GM18502 (cell line): ENCODE data around the gene SLC2A1.

ENCODE experiments used
- ATAC-seq: cut with Tn5 transposase; IDR thresholded peaks from one replicate; pipeline ENCODE4 v1.9.1; 2021; ENCODE audit warnings: mild to moderate bottlenecking; ENCODE audit not compliant: unreplicated experiment, poor library complexity

The SLC2A1 gene

DNA sequence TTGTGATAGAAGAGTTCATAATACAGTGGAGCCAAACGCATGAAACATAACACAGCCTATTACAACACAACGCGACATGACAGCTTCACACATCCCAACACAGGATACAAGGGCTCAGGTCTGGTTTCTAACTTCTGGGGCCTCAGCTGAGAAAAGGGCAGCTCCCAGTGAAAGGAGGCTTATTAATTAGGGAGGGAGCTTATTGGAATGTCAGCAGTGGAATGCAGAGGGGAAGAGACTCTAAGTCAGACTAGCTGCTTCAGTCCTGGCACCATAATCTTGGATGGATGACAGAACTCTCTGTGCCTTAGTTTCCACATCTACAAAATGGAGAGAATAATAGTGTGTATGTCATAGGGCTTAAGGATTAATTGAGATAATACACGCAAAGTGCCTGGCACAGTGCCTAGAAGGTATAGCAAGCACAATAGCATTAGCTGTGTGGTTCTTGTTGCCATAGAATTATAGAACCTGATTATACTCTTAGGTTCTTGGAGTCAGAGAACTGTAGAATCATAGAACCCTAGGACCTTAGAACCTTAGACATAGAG is 22.7 kb upstream of the SLC2A1 start:
- ATAC-seq = no peak

DNA sequence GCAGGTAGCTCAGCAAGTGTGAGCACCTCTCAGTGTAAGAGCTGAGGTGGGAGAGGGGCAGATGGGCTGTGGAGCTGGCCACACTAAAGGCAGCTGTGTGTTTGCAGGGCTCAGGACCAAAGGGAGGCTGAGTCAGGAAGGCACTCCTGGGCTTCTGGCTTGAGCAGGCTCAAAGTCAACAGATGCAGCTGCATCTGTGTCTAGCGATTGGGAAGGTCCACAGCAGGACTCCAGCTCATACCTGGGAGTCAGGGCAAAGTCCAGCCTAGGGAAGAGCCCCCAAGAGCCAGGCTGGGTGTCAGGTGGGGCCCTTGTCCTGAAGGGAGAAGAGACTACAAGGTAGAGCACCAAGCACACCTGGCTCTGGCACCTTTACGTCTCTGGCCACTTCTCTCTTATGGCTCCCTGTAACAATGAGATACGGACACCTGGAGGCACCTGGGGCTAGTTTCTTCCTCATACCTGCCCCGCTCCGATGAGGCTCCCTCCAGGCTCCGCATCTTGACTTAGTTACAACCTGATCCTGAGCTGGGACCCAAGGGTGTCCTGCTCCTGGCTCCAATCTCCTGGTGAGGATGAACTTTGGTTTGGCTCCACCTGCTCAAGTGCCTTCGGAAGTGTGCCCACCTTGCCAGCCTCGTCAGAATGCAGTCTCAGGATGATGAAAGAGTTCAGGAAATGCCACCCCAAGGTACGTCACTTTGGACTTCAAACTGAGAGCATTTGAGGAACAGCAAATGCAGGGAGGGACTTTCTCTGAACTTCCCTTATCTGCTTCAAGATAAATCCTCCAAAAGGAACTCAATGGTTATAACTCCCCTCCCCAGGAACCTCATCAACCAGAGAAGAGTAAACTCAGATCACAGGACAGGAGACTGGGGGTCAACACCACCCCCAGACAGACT is 21.5 kb upstream of the SLC2A1 start:
- no peak for ATAC-seq

DNA sequence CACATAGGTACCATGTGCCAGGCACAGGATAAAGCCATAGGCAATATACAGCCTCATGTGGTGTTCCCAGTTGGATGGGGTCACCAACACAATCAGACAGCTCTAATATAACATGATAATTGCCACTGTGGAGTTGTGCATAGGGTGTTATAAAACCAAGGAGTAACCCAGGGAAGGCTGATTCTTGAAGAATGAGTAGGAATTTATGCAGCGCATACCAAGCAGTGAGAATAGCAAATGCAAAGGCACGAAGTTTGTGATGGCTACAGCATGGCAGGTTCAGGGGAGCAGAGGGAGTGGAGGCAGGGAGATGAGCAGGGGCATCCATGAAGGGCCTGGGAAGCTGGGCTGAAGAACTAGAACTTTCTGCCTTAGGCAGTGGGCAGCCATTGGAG is 20.4 kb upstream of the SLC2A1 start:
- ATAC-seq = no peak

GRCh38 chr1:42978317-42979035 is 19.8 kb upstream of the SLC2A1 start:
- no peak for ATAC-seq

DNA sequence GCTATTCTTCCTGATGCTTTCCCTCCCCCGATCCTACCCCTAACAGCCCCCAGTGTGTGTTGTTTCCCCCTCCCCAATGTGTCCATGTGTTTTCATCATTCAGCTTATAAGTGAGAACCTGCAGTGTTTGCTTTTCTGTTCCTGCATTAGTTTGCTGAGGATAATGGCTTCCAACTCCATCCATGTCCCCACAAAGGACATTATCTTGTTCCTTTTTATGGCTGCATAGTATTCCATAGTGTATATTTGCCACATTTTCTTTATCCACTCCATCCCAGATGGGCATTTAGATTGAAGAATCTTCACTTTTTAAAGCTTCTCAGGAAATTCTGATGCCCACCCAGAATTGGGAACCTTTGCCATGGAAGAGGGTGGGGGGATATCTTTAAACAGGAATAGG is 19.0 kb upstream of the SLC2A1 start:
- ATAC-seq = no peak

- ATAC-seq = no peak
Observed at GRCh38 chr1:42975561-42976225, 17.0 kb upstream of the SLC2A1 start.

DNA sequence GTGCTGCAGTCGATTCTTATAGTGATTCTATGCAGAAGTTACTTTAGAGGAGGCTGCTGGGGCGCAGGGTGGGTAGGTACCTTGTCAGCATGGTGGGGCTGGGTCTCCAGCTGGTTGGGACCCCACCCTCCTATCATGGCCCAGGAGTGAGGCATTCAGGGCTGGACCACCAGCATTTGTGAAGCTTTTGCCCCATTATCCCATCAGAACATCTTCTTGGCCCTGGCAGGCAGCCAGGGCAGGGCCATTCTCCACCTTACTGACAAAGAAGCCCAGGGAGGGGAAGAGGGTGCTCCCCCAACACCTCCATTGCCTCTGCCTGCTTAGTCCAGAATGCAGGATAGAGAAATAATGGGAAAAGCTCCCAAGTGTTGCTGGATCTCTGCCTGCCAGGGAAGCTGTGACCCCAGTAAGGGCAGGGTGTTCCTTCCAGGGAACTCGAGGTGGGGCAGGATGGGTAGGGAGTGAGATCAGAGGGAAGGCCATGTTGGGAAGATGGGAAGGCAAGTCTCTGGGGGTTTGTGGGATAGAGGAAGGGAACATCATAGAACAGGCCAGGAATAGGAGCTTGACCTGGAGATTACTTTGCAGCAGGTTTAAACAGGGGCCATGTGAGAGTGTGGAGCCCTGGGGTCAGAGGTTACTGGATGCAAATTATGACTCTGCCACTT is 16.2 kb upstream of the SLC2A1 start:
- no peak for ATAC-seq

DNA sequence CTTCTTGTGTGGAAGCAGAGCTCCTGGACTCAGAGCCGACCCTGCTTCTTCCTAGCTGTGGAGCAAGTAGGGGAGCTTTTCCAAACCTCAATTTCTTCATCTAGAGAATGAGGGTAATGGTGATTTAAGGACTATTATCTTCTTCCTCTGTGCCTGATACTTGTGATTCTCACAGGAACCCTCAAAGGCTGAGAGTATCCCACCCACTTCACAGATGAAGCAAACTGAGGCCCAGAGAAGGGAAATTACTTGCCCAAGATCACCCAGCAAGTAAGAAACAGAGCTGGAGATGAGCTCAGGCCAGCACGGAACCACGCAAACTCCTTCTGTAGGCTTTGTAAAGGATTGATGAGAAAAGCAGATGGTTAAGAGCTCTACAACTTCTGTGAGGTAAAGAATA is 15.1 kb upstream of the SLC2A1 start:
- ATAC-seq = no peak

DNA sequence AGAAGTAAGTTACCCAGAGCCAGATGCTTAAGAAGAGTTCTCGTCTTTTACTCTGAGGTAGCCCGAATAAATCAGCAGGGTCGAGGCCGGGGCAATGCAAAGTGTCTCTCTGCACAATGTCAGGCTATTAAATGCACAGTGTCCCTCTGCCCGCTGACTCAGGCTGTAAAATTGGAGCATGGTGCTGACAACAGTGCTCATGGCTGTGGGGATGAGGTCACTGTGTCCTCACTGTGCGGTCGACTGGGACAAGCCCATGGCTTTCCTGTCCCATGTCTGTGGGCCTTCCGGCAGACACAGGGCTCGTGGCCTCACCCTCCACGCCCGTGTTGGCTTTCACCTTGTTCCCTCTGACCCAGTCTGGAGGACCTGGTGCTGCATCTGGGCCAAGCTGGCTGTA is 14.6 kb upstream of the SLC2A1 start:
- ATAC-seq = no peak

DNA sequence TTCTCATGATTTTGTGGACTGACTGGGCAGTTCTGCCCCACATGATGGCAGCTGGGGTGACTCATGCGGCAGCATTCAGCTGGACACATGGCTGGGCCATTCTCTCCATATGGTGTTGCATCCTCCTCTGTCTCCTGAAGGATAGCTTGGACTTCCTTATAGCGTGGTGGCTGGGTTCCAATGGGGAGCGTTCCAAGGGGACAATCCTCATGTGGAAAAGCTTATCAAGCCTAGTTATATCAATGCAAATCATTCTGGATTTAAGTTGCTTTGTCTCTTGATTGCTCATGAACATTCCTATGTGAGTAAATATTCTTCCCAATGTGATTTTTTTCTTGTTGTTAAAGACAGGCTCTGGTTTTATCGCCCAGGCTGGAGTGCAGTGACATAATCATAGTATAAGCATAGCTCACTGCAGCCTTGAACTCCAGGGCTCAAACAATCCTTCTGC is 13.2 kb upstream of the SLC2A1 start:
- no peak for ATAC-seq

GRCh38 chr1:42970143-42970542 is 11.5 kb upstream of the SLC2A1 start:
- no peak for ATAC-seq

DNA sequence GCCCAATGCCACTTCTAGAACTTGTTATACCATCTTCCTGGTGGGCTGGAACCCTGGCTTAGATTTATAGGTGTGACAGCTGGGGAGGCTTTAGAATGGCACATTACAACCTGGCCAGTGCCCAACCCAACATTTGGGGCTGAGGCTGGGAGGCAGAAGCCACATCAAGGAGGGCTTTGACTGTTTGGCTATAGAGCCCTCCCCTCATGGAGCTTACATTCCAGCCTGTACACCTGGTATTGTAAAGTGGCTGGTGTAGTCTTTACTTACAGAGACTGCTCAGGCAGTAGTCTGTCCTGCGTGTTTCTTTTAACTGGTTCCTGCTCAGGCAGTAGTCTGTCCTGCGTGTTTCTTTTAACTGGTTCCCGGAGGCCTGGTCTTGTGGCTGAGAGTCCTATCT is 10.0 kb upstream of the SLC2A1 start:
- ATAC-seq = no peak

GRCh38 chr1:42966688-42967612 is 8.3 kb upstream of the SLC2A1 start:
- no peak for ATAC-seq

DNA sequence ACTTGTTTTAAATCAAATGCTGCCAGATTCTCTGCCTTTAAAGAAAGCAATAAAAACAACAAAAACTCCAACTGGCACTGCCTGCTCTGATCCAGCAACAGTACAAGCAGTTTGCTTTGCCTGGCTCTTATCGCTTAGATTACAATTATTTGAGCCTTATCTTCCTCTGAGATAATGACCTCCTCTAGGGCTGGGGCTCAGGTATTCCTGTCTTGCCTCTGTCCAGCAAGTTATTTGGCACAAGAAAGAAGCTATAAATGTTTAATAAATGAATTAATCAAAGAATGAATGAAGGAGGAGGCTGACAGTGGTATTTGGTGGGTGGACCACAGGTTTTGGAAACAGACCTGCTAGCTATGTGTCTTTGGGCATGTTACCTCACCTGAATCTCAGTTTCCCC is 6.7 kb upstream of the SLC2A1 start:
- no peak for ATAC-seq

GRCh38 chr1:42964044-42964812 is 5.6 kb upstream of the SLC2A1 start:
- ATAC-seq = no peak

- no peak for ATAC-seq
Observed at GRCh38 chr1:42963378-42964043, 4.8 kb upstream of the SLC2A1 start.

GRCh38 chr1:42962641-42963377 is 4.1 kb upstream of the SLC2A1 start:
- ATAC-seq = no peak
